ENCODE data around the gene SMIM20.

DNA sequence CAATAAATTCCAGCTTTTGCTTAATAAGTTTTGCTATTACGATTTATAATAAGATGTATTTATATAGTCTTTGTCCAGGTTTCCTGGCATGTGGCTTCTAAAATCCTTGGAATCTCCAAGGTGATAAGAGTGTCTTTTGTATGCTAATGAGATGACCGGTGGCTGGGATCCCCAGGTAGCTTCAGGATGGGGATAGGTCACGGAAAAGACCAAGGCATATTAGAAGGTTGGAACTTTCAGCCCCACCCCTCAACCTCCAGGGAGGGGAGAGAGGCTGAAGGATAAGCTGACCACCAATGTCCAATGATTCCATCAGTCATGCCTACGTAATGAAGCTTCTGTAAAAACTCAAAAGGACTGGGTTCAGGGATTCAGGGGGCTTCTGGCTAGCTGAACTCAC, 41.7 kb downstream of the SMIM20 start:
- TF ChIP-seq, protein P1, sequence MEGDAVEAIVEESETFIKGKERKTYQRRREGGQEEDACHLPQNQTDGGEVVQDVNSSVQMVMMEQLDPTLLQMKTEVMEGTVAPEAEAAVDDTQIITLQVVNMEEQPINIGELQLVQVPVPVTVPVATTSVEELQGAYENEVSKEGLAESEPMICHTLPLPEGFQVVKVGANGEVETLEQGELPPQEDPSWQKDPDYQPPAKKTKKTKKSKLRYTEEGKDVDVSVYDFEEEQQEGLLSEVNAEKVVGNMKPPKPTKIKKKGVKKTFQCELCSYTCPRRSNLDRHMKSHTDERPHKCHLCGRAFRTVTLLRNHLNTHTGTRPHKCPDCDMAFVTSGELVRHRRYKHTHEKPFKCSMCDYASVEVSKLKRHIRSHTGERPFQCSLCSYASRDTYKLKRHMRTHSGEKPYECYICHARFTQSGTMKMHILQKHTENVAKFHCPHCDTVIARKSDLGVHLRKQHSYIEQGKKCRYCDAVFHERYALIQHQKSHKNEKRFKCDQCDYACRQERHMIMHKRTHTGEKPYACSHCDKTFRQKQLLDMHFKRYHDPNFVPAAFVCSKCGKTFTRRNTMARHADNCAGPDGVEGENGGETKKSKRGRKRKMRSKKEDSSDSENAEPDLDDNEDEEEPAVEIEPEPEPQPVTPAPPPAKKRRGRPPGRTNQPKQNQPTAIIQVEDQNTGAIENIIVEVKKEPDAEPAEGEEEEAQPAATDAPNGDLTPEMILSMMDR (IDR thresholded peaks at IDR 0.05; ENCODE audit: low read depth, low read length, missing input control): no peak
- TF ChIP-seq, protein P2, sequence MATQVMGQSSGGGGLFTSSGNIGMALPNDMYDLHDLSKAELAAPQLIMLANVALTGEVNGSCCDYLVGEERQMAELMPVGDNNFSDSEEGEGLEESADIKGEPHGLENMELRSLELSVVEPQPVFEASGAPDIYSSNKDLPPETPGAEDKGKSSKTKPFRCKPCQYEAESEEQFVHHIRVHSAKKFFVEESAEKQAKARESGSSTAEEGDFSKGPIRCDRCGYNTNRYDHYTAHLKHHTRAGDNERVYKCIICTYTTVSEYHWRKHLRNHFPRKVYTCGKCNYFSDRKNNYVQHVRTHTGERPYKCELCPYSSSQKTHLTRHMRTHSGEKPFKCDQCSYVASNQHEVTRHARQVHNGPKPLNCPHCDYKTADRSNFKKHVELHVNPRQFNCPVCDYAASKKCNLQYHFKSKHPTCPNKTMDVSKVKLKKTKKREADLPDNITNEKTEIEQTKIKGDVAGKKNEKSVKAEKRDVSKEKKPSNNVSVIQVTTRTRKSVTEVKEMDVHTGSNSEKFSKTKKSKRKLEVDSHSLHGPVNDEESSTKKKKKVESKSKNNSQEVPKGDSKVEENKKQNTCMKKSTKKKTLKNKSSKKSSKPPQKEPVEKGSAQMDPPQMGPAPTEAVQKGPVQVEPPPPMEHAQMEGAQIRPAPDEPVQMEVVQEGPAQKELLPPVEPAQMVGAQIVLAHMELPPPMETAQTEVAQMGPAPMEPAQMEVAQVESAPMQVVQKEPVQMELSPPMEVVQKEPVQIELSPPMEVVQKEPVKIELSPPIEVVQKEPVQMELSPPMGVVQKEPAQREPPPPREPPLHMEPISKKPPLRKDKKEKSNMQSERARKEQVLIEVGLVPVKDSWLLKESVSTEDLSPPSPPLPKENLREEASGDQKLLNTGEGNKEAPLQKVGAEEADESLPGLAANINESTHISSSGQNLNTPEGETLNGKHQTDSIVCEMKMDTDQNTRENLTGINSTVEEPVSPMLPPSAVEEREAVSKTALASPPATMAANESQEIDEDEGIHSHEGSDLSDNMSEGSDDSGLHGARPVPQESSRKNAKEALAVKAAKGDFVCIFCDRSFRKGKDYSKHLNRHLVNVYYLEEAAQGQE (IDR thresholded peaks at IDR 0.05): no peak
- TF ChIP-seq RXRA (IDR thresholded peaks at IDR 0.05): no peak
- TF ChIP-seq SP1 (IDR thresholded peaks at IDR 0.05): no peak
- no peak for TF ChIP-seq FOXA1 (IDR thresholded peaks at IDR 0.05)
- TF ChIP-seq RAD21 (IDR thresholded peaks at IDR 0.05): no peak
- TF ChIP-seq, protein P3, sequence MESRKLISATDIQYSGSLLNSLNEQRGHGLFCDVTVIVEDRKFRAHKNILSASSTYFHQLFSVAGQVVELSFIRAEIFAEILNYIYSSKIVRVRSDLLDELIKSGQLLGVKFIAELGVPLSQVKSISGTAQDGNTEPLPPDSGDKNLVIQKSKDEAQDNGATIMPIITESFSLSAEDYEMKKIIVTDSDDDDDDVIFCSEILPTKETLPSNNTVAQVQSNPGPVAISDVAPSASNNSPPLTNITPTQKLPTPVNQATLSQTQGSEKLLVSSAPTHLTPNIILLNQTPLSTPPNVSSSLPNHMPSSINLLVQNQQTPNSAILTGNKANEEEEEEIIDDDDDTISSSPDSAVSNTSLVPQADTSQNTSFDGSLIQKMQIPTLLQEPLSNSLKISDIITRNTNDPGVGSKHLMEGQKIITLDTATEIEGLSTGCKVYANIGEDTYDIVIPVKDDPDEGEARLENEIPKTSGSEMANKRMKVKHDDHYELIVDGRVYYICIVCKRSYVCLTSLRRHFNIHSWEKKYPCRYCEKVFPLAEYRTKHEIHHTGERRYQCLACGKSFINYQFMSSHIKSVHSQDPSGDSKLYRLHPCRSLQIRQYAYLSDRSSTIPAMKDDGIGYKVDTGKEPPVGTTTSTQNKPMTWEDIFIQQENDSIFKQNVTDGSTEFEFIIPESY (IDR thresholded peaks at IDR 0.05): no peak
- TF ChIP-seq JUND (IDR thresholded peaks at IDR 0.05): no peak
- no peak for TF ChIP-seq HNF4A (conservative IDR thresholded peaks at IDR 0.05)

Data from liver (tissue), 3 donors.